Smooth muscle cell of the pulmonary artery (primary cell): Measurements from ENCODE around the gene NADSYN1. TPM values are rescaled to one million over a fixed set of nuclear protein-coding genes. Genes with fewer than 3 reads are reported as not detected.

Experiments
- total RNA-seq: library from RNA; depleted of rRNA; stranded (reverse); fragments of >200 nt; gene quantifications from 2 replicates; pipeline ENCODE4 v1.2.3, GENCODE V29; 2014

Gene NADSYN1
- 70.9 and 118 TPM in 2 replicates for total RNA-seq

DNA sequence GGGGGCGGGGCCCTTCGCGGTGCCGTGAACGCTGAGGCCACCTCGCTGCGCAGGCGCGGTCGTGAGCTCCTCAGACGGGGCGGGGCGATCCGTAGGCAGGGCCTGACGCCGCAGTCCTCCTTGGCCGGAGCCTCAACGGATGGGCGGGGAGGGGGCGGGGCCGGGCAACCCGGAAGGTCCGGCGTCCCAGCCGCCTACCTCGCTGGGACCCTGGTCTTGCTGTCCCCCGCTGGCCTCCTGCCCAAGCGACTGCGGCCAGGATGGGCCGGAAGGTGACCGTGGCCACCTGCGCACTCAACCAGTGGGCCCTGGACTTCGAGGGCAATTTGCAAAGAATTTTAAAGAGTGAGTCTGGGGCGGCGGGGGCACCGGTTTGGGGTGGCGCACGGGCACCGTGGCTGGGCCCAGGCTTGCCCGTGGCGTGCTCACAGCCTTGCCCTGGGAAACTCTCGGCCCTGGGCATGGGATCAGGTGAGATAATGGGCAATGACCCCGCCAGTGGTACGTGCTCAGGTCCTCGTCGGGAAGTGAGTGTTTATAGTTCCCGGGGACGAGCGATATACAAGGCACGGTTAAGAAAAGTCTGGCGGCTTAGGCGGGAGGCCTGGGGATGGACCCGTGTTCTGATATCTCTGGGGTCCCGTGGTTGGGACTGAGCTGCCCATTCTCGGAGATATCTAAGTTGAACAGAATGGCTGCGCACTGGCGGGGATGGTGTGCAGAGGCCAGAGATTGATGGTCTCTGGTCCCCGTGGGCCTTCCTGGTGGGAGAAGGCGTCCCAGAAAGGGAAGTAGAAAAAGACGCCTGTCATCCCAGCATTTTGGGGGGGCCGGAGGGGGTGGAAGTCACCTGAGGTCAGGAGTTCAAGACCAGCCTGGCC, at the start of gene NADSYN1:
NADSYN1 (plus strand) TSS at position 167 of the 881 bp plus-strand sequence; CDS start at position 261, 94 bp downstream.

GRCh38 chr11:71448257-71449171, 4.5 kb upstream of the NADSYN1 start, which contains the start of gene DHCR7:
Gene DHCR7, minus strand, starts transcription at chr11:71448393. Its CDS starts 3,441 bp downstream, at chr11:71444952.

DNA sequence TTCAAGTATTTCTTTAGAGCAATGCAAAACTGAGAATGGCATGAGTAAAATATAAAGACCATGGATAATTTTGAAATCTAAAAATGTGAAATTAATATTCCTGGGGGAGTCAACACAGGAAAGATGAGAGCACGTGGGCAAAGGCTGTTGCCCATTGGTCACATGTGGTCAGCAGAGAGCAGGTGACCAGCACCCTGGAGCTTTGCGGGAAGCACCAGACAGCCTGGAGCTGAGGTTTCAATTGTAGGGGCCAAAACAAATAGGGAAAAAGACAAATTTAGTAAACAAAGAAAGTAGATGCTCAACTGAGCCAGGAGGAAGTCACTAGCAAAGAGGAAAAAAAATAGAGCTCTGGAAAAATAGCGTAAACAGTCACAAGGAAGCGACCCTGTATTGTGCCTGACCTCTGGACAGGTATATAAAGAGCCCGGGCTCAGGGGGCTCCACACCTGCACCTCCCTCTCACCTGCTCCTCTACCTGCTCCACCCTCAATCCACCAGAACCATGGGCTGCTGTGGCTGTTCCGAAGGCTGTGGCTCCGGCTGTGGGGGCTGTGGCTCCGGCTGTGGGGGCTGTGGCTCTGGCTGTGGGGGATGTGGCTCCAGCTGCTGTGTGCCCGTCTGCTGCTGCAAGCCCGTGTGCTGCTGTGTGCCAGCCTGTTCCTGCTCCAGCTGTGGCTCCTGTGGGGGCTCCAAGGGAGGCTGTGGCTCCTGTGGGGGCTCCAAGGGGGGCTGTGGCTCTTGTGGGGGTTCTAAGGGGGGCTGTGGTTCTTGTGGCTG, 74.0 kb downstream of the NADSYN1 start, which contains the start of gene KRTAP5-7:
KRTAP5-7 (plus strand) TSS at position 472 of the 780 bp plus-strand sequence; CDS start at position 506, 34 bp downstream.

GRCh38 chr11:71537977-71538665, 85.1 kb downstream of the NADSYN1 start, which contains the start of gene KRTAP5-8:
Gene KRTAP5-8, plus strand, starts transcription at chr11:71538025. Its CDS starts 31 bp downstream, at chr11:71538056.

GRCh38 chr11:71548120-71548519, 95.1 kb downstream of the NADSYN1 start, which contains the start of gene KRTAP5-9:
Gene KRTAP5-9, plus strand, starts transcription at chr11:71548420. Its CDS starts 238 bp downstream, at chr11:71548658.

Other genes with a start within 250 kb of the NADSYN1 start
- 1.8 and 6.5 TPM in 2 replicates for gene SHANK2, start 200.6 kb upstream of the NADSYN1 start, total RNA-seq
- gene DHCR7, start 4.8 kb upstream of the NADSYN1 start, total RNA-seq, result 40.7 and 78.4 TPM in 2 replicates
- gene KRTAP5-7, start 74.1 kb downstream of the NADSYN1 start, total RNA-seq, result not detected in 2 replicates
- not detected in 2 replicates for gene KRTAP5-8, start 84.8 kb downstream of the NADSYN1 start, total RNA-seq
- gene KRTAP5-9, start 95.2 kb downstream of the NADSYN1 start, total RNA-seq, result not detected in 2 replicates
- gene KRTAP5-10, start 112.4 kb downstream of the NADSYN1 start, total RNA-seq, result not detected in 2 replicates
- gene KRTAP5-11, start 129.7 kb downstream of the NADSYN1 start, total RNA-seq, result not detected in 2 replicates